M059J (cell line): ENCODE measurements around the gene SLC17A8. TPM values are rescaled to one million over a fixed set of nuclear protein-coding genes. Genes with fewer than 3 reads are reported as not detected.
"Not testable (repeated sequence)": the region's sequence is repeated elsewhere in the genome, so short reads cannot be mapped to it uniquely, and the experiment has no call there.

ENCODE experiments used
- DNase-seq: peaks from one replicate; pipeline ENCODE4 v3.0.0-alpha.2; 2012; ENCODE audit warnings: low read depth
- total RNA-seq: library from RNA; depleted of rRNA; stranded (reverse); fragments of >200 nt; shearing (Covaris generic); gene quantifications from 2 replicates; pipeline ENCODE4 v1.2.3, GENCODE V29; 2014

SLC17A8 gene
- total RNA-seq, 1 experiment from 2014 or later: not detected

DNA sequence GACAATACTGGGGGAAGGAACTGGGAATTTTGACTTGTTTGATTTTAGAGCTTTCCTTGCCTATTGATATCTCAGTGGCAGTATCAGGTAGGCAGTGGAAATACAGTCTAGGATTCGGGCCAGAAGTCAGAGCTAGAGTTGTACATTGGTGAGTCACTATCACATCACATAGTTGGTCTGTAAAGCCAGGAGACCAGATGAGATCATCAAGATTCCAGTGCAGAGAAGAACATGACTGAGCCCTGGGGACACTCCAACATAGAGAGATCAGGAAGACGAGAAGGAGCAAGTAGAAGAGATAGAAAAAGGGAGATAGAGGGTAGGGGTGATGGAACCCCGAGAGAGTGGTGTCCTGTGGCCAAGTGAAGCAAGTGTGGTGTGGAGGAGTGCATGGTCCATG, 70.2 kb downstream of the SLC17A8 start:
- peak; percentile 78 for DNase-seq

DNA sequence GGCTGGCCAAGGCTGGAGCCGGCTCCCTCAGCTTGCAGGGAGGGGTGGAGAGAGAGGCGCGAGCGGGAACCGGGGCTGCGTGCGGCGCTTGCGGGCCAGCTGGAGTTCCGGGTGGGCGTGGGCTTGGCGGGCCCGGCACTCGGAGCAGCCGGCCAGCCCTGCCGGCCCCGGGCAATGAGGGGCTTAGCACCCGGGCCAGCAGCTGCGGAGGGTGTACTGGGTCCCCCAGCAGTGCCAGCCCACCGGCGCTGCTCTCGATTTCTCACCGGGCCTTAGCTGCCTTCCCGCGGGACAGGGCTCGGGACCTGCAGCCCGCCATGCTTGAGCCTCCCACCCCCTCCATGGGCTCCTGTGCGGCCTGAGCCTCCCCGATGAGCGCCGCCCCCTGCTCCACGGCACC, 73.4 kb downstream of the SLC17A8 start:
- not testable (repeated sequence) for DNase-seq

DNA sequence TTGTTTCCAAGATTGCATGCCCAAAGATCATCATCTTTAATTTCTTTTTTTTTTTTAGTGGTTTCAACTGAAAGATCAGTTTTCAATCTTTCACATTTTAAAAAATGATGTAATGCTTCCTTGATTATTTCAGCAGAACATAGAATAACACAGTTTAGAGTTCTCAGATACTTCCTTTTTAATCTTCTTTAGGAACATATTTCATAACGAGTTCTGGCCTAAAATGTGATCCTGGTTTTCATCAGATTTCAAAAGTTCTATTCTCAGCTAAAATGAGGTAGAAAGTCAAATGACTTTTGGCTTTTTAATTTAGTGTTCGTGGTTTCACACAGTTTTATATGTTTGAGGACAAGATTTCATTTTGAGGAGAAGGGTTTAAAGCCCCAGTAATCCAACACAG, 76.8 kb downstream of the SLC17A8 start:
- no peak for DNase-seq

DNA sequence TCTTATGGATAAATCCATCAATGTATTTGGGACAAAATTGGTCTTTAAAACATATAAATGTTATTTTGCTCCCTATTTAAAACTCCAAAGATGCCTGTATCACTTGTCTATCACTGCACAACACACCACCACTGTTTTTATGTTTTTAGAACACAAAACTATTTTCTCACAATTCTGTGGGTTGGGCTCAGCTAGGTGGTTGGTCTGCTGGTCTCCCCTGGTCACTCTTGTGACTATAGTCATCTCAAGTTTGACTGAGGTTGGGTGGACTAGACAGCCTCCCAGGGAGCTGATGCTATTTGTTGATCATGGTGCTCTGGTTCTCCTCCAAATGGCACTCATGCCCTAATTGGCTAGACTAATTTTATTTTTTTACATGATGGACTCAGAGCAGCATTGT, 77.3 kb downstream of the SLC17A8 start:
- no peak for DNase-seq

DNA sequence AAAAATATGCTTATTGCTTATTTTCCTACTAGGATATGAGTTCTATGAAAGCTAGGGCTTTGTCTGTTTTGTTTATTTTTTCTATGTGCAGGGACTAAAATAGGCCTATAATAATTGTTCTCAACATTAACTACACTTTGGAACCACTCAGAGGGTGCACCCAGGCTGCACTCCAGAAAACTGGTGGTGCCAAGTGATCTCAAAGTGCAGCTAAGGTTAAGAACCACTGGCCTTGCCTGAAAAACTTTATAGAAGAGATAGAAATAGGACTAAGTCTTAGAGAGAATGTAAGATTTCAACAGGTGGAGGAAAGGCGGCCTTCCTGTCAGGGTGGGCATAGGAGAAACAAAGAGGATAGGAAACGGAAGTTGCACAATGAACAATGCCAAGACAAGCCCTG, 79.1 kb downstream of the SLC17A8 start:
- DNase-seq: no peak

DNA sequence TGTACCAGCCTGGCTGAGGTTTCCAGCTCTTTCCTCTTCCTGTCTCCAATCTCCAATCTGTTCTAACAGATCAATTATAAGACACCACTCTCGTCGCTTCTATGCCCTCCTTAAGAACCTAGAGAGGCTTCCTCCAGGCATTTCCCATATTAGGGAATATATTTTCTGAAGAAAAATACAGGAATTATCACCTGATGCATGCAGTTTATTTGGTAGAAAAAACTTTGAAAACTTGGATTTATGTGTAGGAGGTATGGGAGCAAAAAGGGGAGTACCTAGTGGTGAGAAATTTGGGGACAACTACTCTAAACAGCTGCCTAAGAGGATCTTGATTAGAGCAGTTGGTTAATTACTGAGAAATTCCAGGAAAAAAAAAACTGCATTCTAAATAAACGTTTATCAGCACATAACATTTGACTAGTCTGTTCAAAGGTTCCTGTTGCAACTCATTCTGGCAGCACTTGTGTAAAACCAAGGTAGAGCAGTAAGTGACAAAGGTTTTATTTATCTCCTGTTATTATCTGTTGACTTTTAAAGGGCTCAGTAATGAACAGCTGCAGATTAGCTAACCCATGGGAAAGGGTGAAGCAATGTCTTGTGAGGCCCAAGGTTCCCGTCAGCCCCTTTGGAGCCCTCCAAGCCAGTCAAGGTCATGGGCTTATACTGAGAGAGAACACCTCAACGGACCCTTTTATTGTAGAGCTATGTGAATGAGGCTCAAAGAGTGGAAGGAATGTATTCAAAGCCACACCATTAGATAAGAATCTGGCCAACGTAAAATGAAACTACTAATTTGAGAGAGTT, 80.4 kb downstream of the SLC17A8 start:
- peak; percentile 5 for DNase-seq

DNA sequence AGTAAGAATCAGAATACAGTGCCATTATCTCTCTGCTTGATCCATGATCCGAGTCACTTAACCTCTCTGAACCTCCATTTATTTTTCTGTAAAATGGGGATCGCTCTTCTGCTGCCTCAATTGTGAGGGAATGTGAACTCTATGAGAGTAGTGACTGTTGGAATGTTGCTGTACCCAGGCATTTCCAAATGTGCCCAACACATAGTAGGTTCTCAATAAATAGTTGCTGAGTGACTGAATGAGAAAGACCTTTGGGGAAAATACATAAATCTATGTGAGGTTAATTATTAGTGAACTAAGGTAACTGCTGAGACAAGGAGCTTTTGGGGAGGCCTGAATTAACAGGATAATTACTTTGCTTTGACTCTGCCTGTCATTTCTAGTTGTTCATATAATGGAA, 82.9 kb downstream of the SLC17A8 start:
- no peak for DNase-seq

DNA sequence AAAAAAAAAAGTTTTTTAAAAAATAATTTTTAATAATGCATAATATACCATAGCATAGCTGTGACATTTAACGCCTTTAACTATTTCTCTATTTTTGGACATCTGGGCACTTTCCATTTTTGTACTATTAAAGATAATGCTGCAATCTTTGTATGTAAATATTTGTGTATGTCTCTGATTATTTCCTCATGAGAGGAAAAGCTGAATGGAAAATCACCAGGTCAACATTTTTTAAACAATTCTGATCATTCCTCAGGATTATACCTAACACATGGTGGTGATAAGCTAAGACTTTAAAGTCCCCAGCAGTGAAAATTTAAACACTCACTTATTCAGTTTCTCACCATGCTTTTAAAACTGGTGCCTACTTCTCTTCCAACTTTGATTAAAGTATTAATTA, 85.5 kb downstream of the SLC17A8 start:
- no peak for DNase-seq

DNA sequence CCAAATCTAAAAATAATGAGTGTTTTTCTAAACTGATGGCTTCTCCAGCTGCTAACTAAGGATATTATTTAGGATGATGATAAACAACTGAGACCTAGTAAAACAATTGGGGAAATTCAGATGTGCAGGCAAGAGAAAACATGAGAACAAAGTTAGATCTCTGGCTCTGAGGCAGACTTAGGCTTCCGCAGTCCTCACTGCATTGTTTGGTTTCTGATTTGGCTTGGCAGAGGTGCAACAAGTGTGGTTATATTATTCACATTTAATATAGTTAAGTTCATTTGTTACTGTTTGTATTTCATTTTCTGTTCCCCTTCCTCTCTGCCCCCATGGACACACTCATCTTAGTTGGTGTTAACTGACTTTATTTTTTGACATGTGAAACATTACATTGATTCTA, 86.6 kb downstream of the SLC17A8 start:
- DNase-seq: no peak

DNA sequence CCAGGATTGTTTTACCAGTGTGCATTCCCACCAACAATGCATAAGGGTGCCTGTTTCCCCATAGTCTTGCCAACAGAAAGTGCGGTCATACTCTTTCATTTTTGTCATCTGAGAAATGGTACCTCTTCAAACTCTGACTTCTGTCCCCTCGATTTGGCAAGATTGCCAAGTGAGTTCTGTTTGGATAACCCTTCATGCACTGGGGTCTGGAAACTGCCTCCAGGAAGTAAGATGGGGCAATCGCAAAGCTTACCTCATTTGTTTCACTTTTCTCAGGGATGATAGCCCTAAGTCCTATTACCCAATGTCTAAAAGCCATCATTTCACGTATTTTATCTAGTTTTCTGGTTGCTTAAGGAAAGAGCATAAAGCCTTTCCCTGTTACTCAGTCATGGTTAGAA, 88.2 kb downstream of the SLC17A8 start:
- no peak for DNase-seq

DNA sequence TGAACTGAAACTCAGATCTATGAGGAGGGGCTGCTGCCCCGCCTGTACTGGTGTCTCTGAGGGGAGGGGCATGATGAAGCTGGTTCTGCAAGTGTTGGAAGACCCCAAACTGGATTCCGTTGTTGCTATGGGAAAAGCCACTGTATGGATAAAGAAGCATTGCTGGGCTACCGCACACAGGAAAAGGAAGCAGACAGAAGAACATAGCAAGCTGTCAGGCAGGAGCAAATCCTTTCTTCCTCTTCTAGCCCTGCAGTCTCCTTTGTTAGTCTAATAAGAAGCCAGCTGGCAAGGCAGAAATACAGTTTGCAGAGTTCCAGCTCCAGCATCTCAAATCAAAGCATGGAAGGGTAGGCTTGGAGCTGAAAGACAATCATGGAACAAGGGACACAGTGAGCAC, 90.5 kb downstream of the SLC17A8 start:
- no peak for DNase-seq

DNA sequence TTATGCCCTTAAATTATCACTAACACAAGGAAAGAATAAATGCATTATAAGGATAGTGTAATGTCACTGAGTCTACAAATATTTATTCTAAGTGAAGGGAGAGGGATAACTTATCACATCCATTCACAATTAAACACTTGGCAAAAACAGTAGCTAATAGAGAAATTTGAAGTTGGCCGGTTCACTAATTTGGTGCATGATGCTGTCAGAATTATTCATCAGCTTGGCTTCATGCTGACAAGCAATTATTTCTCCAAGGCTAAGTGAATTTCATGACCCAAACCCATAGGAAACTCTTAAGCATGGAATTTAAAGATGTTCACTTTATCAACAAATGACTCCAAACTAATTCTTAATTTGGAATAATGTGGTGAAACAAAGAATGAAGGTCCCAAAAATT, 91.8 kb downstream of the SLC17A8 start:
- no peak for DNase-seq

DNA sequence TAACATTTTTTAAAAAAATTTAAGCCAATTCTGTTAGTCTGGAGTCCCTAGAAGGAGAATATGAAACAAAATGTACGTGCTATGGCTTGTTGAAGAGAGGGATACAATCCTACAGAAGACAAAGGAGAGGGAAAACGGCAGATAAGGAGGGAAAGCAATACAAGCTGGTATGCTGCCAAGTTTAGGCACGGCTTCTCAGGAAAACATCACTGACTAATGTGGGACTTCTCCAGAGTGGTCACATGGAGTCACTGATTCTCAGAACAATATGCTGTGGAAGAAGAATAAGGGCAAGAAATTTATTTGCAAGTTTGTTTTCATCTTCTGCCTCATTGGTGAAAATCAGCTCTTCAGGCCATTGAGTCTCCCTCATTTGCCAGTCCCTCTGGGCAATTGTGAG, 93.9 kb downstream of the SLC17A8 start:
- peak; percentile 27 for DNase-seq

DNA sequence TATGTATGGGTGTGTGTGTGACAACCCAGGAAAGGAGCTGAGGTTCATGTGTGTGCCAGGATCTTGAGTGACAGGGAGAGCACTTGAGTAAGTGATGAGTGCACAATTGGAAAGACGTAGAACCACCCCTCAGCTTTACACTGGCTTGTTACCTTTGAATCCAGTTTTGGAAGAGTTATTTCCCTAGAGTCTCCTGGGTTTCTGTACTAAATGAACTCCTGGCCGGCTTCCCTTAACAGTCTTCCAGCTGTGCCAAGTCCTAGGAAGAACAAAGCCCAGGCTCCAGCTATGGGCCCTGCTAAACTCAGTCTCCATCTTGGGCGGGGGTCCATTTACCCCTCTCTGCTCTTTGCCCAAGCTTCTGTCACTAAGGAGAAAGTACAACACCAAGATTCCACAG, 97.1 kb downstream of the SLC17A8 start:
- DNase-seq: no peak

DNA sequence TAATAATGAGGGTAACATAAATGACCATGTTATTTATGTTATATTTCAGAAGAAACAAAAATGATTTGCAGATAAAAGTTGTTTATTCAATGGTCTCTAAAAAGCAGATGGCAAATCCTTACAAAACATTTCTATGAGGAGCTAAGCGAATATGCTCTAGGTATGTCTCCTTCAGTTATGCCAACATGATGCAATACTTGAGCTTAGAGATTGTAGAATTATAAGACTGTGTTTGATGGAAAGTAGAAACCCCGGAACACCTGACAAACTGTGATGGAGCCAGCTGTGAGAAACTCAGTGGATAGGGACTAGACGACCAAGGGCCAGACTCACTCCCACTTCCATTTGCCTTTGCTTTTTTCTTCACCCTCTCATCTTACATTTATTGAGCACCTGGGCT, 99.0 kb downstream of the SLC17A8 start:
- DNase-seq: no peak

DNA sequence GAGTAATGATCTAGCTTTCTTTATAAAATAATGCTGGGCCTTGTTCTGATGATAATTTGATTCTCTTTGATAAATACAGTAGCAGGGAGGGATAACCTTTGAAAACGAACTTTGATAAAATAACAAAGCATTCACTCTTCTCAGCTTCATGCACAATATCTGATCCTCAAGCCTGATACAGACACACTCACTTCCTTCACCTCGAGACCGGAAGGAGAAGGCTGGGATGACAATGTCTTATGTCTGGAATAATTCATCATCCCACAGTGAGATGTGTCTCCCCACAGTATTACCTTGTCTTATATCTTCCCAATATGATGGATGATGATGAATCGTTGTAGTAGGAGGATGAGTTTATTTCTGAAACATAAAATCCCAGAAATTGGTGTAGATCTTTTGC, 101.3 kb downstream of the SLC17A8 start:
- DNase-seq: no peak

DNA sequence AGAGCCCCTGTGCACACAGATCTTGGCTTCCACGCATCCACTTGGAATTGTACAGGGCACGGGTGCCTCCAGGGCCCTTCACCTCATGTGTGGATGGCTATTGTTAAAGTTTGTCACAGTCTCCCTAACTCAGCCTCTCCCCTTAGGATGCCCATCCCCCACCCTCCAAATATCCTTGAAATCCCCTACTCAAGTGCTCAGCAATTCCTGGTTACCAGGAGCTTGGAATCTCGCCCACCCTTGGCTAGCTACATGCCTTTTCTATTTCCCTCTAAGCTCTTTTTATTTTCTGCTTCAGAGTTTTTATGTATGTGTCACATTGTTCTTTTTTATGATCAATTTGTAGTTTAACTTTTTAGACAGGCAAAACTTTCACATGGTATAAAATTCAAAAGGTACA, 103.8 kb downstream of the SLC17A8 start:
- DNase-seq: no peak

DNA sequence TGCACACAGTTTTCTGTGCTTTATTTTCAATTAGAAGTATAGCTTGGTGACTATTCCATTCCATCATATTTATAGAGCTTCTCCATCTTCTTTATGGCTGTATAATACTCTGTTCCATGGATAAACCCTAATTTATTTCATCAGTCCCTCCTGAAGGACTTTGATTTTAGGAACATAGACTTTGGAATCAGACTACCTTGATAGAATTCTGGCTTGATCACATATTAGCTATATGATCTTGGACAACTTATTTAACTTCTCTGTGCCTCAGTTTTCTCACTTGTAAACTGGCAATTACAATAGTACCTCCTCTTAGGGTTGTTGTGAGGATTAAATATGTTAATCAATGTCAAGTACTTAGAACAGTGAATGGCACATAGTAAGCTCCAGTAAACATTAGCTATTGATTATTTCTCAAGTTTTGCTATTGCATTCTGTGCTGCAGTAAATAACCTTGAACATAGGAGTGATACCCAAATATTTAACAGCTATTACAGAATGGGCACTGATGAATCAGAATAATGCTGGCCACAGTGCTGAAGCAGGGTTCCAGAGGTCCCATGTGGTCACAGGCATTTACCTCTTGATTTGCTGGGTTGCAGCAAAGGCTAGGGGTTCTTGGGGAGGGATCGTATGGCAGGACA, 104.6 kb downstream of the SLC17A8 start:
- no peak for DNase-seq

DNA sequence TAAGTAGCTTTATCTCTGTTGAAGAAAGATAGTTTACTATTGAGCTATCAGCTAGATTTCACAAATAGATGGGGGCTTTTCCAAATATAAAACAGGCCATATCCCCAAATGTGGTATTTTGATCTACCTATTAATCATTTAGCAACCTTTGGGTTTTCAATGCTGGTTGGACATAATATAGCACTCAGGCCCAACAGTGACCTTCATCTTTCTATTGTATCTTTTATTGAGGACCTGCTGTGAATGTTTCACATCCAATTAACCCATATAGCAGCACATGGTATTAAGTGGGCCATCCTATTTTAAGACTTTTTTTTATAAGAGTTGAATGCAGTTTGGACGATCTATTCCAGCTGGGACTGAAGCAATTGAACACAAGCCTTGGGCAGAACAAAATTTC, 106.8 kb downstream of the SLC17A8 start:
- no peak for DNase-seq

DNA sequence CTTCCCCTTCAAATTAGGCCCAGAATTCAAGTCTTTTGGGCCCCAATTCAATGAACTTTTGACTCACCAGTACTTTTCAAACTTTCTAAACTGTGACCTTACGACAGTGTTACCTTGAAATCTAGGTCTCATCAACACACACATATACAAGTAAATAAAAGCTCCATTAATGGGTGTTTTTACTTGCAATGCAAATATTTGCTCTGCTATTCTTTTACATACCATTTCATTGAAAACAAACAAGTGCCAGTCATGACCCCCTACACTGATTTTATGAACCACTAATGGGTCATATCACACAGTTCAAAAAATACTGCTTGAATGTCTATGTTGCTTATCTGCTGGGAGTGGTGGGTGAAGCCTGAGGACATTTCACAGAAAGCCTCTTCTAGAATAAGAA, 107.7 kb downstream of the SLC17A8 start:
- no peak for DNase-seq

DNA sequence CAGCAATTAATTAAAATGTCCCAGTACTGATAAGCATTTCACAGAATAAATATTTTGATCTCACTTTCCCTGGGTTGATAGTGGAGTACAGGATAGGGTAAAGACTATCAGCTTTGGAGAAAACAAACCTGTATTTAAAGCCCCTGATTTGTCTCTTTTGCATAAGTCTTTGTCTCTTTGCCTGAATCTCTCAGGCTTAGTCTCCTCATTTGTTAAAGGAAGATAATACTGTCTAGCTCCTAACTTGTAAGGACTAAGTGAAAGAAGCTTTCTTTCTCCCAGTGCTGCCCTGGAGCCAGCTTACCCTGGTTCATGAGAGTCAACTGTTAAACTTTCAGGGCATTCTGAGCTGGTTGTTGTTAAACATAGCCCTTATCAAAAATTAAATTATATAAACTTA, 111.3 kb downstream of the SLC17A8 start:
- no peak for DNase-seq
